ENCODE results near the gene MICALL2. TPM values are rescaled to one million over a fixed set of nuclear protein-coding genes. Genes with fewer than 3 reads are reported as not detected.
A peak's percentile ranks its signal among the peaks of the same experiment; 100 is the strongest.

MICALL2 gene
- total RNA-seq, 1 donor from 2014 or later, result 5.7 TPM

GRCh38 chr7:1466524-1467271 is 7.4 kb upstream of the MICALL2 start:
- peak; percentile 41 for DNase-seq

- no peak for DNase-seq
These were observed 5.4 kb upstream of the MICALL2 start for GRCh38 chr7:1464694-1465093.

- peak; percentile 19 for DNase-seq
These were observed 4.5 kb upstream of the MICALL2 start for GRCh38 chr7:1463676-1464223.

GRCh38 chr7:1461646-1462375 is 2.5 kb upstream of the MICALL2 start:
- no peak for DNase-seq

GRCh38 chr7:1460821-1461645 is 1.8 kb upstream of the MICALL2 start:
- DNase-seq, result no peak

GRCh38 chr7:1459920-1460820 is 900 bp upstream of the MICALL2 start:
- peak; percentile 56 for DNase-seq

GRCh38 chr7:1459512-1459892 is 232 bp upstream of the MICALL2 start:
- DNase-seq, result peak; percentile 95

GRCh38 chr7:1457949-1458682 is 1.2 kb downstream of the MICALL2 start:
- no peak for DNase-seq

GRCh38 chr7:1457059-1457948 is 2.0 kb downstream of the MICALL2 start:
- DNase-seq, result no peak

- DNase-seq, result no peak
These were observed 3.3 kb downstream of the MICALL2 start for GRCh38 chr7:1455955-1456354.

GRCh38 chr7:1455241-1455939 is 3.9 kb downstream of the MICALL2 start:
- DNase-seq, result no peak

- no peak for DNase-seq
These were observed 4.7 kb downstream of the MICALL2 start for GRCh38 chr7:1454542-1454941.

- DNase-seq, result no peak
These were observed 7.1 kb downstream of the MICALL2 start for GRCh38 chr7:1452205-1452604.

- no peak for DNase-seq
These were observed 8.3 kb downstream of the MICALL2 start for GRCh38 chr7:1450987-1451386.

GRCh38 chr7:1450431-1450830 is 8.8 kb downstream of the MICALL2 start:
- DNase-seq, result no peak

GRCh38 chr7:1449951-1450350 is 9.3 kb downstream of the MICALL2 start:
- DNase-seq, result no peak

GRCh38 chr7:1449501-1449900 is 9.8 kb downstream of the MICALL2 start:
- DNase-seq, result no peak

- no peak for DNase-seq
These were observed 10.3 kb downstream of the MICALL2 start for GRCh38 chr7:1448958-1449357.

All from skin of body (tissue), 2 donors.